ENCODE data around the gene SRGAP3. TPM values are rescaled to one million over a fixed set of nuclear protein-coding genes. Genes with fewer than 3 reads are reported as not detected.

The SRGAP3 gene
- total RNA-seq, 1 donor, result 2.5 TPM

DNA sequence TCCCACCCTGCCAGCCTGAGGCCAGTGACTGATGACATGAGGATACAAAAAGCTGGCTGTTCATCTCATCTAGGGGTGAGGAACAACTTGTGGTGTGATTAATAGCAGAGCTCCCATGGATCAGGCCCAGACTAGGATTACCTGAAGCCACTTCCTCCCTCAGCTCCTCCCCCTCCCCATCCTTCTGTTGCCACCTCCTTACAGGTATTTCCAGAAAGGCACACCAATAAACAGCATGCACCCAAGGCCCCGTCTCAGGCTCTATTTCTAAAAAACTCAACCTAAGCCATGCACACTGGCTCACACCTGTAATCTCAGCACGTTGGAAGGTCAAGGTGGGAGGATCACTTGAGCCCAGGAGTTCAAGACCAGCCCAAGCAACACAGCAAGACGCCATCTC is 54.1 kb downstream of the SRGAP3 start:
- H3K4me2 ChIP-seq (ENCODE audit: insufficient read depth, low read length), result no peak overlapping the region
- no peak for TF ChIP-seq CTCF (IDR thresholded peaks at IDR 0.05; ENCODE audit: extremely low read depth, low read depth, low read length)
- DNase-seq (ENCODE audit: insufficient read length, low spot score, missing footprints), result no peak
- H2AFZ ChIP-seq (ENCODE audit: low read length), result no peak overlapping the region
- peaks cover 3% of the 10 kb centered on the region for H4K20me1 ChIP-seq (ENCODE audit: insufficient read depth, low read length)
- H3K27me3 ChIP-seq (ENCODE audit: insufficient read depth, low read length), result peaks cover 23% of the 10 kb centered on the region
- no peak overlapping the region for H3K4me3 ChIP-seq (ENCODE audit: insufficient read depth, low read length)
- H3K36me3 ChIP-seq (ENCODE audit: insufficient read depth, low read length), result no peaks in the 10 kb centered on the region
- H3K27ac ChIP-seq (ENCODE audit: low read depth, low read length), result no peak overlapping the region
- no peaks in the 10 kb centered on the region for H3K9me3 ChIP-seq (ENCODE audit: low read depth, low read length)
- no peaks in the 10 kb centered on the region for H3K4me1 ChIP-seq (ENCODE audit: insufficient read depth, low read length)
- no peaks in the 10 kb centered on the region for H3K79me2 ChIP-seq (ENCODE audit: insufficient read depth, low read length)

DNA sequence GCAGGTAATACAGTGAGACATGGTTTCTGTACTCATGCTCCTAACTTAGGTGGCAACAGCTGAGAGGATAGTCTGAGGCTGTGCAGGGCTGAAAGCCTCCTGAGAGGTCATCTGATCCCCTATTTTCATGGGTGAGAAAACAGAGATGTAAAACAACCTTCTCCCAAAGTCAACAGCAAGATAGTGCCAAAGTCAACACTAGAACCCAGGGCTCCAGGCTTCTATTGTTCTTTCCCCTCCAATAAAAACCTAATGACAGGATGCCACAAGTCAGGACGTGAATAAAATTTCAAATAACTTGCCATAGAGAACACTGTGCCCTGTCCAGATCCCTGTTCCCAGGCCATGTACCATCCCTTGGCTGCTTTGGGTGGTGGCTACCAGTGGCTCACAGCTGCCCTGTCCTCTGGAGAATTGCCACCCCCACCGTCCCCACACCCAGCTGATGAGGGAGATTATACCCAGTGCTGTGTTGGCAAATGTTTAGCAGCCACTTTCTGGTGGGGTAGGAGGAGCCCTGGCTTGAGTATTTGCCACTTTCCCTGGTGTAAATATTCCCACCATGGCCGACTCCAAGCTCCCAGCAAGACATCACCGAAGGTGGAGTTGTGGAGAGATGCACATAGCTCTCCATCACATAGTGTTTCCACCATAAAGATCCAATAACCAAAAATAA is 54.8 kb downstream of the SRGAP3 start:
- Histone ChIP-seq H3K4me3 (ENCODE audit: insufficient read depth, low read length) (no peak overlapping the region), H3K27me3 (ENCODE audit: insufficient read depth, low read length) (peaks cover 18% of the 10 kb centered on the region), H3K4me2 (ENCODE audit: insufficient read depth, low read length) (no peak overlapping the region), H3K36me3 (ENCODE audit: insufficient read depth, low read length) (no peaks in the 10 kb centered on the region), H2AFZ (ENCODE audit: low read length) (no peak overlapping the region), H3K4me1 (ENCODE audit: insufficient read depth, low read length) (no peaks in the 10 kb centered on the region), H3K27ac (ENCODE audit: low read depth, low read length) (no peak overlapping the region), H3K79me2 (ENCODE audit: insufficient read depth, low read length) (no peaks in the 10 kb centered on the region), H4K20me1 (ENCODE audit: insufficient read depth, low read length) (peaks cover 3% of the 10 kb centered on the region), H3K9me3 (ENCODE audit: low read depth, low read length) (no peaks in the 10 kb centered on the region)
- no peak for TF ChIP-seq CTCF (IDR thresholded peaks at IDR 0.05; ENCODE audit: extremely low read depth, low read depth, low read length)
- DNase-seq (ENCODE audit: insufficient read length, low spot score, missing footprints), result no peak

DNA sequence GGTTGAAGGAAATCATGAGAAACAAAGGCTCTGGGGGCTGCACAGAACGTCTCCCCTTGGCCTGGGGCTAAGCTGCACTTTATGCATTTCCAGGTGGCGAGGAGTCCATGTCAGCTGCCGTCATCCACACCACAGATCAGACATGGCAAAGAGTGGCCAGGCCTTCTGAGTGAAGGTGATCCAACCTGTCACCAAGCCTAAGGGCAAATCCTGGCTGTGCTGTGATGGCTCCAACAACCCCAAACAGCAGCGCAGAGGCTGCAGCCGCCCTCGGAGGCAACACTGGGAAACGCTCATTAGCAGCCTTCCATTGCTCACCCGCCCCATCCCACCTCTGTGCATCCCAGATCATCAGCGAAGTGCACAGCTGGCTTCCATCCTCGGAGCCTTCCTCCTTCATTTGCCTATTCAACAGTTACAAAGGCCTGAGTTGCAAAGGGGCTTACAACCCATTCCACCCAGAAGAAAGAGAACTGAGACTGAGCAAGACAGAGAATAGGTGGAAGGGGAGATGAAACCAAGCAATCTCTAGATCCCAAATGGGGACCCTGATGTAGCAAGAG is 55.7 kb downstream of the SRGAP3 start:
- Histone ChIP-seq H3K36me3 (ENCODE audit: insufficient read depth, low read length) (no peaks in the 10 kb centered on the region), H3K27me3 (ENCODE audit: insufficient read depth, low read length) (peaks cover 18% of the 10 kb centered on the region), H4K20me1 (ENCODE audit: insufficient read depth, low read length) (peaks cover 2% of the 10 kb centered on the region), H3K4me1 (ENCODE audit: insufficient read depth, low read length) (no peaks in the 10 kb centered on the region), H3K4me2 (ENCODE audit: insufficient read depth, low read length) (no peak overlapping the region), H2AFZ (ENCODE audit: low read length) (no peak overlapping the region), H3K27ac (ENCODE audit: low read depth, low read length) (no peak overlapping the region), H3K79me2 (ENCODE audit: insufficient read depth, low read length) (no peaks in the 10 kb centered on the region), H3K4me3 (ENCODE audit: insufficient read depth, low read length) (no peak overlapping the region), H3K9me3 (ENCODE audit: low read depth, low read length) (no peaks in the 10 kb centered on the region)
- DNase-seq (ENCODE audit: insufficient read length, low spot score, missing footprints), result no peak
- TF ChIP-seq CTCF (IDR thresholded peaks at IDR 0.05; ENCODE audit: extremely low read depth, low read depth, low read length), result no peak

DNA sequence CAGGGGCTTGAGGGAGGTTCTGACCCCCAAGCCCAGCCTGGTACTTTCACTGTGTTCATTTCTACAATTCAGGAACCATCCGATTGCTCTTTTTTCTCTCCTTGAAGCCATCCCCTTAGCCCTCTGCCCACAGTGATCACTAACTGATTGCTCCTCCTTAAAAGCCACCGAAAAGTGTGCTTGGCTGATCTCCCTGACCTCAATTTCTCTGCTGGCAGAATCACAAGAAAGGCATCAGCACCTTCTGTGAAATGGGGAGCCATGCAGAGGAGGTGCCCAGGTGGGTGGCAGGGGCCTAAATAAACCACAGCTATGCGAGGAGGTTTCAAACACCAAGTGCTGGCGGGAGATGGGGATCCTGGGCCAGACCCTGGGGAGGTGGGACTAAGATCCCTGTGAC is 56.2 kb downstream of the SRGAP3 start:
- TF ChIP-seq CTCF (IDR thresholded peaks at IDR 0.05; ENCODE audit: extremely low read depth, low read depth, low read length), result no peak

More for the DNA sequence above, 56.2 kb downstream of the SRGAP3 start:
- no peaks in the 10 kb centered on the region for H3K36me3 ChIP-seq (ENCODE audit: insufficient read depth, low read length)
- H4K20me1 ChIP-seq (ENCODE audit: insufficient read depth, low read length), result no peaks in the 10 kb centered on the region
- H3K27me3 ChIP-seq (ENCODE audit: insufficient read depth, low read length), result peaks cover 18% of the 10 kb centered on the region
- H3K79me2 ChIP-seq (ENCODE audit: insufficient read depth, low read length), result no peaks in the 10 kb centered on the region
- no peak overlapping the region for H3K27ac ChIP-seq (ENCODE audit: low read depth, low read length)
- no peaks in the 10 kb centered on the region for H3K4me1 ChIP-seq (ENCODE audit: insufficient read depth, low read length)
- DNase-seq (ENCODE audit: insufficient read length, low spot score, missing footprints), result no peak
- no peak overlapping the region for H2AFZ ChIP-seq (ENCODE audit: low read length)
- no peak overlapping the region for H3K4me2 ChIP-seq (ENCODE audit: insufficient read depth, low read length)
- no peak overlapping the region for H3K4me3 ChIP-seq (ENCODE audit: insufficient read depth, low read length)
- no peaks in the 10 kb centered on the region for H3K9me3 ChIP-seq (ENCODE audit: low read depth, low read length)
